Endothelial cell of umbilical vein (primary cell): ENCODE data around the gene SMOC1. TPM values are rescaled to one million over a fixed set of nuclear protein-coding genes. Genes with fewer than 3 reads are reported as not detected.
A peak's percentile ranks its signal among the peaks of the same experiment; 100 is the strongest.

Experiments used
- BruUV-seq: library from RNA; stranded (reverse); fragments of 400-500 nt; replicated peaks from 2 replicates; lab custom pipeline; 2021; lab: Mats Ljungman, UMichigan
- CTCF ChIA-PET: fragments of 300-600, 350-600 bp; sonication (Branson Sonifier 250); formaldehyde crosslinking; loops from one replicate; lab custom pipeline; 2021; ENCODE audit warnings: antibody characterized with exemption, inconsistent platforms; lab: Charles Lee
- POLR2A ChIA-PET: fragments of 300-600, 350-600 bp; sonication (Branson Sonifier 250); formaldehyde crosslinking; loops from one replicate; lab custom pipeline; 2021; ENCODE audit warnings: antibody characterized with exemption, inconsistent platforms; lab: Charles Lee
- DNase-seq: peaks from one replicate; pipeline ENCODE4 v3.0.0-alpha.2; 2011; ENCODE audit warnings: low read depth, low spot score
- FAIRE-seq: peaks from 2 replicates; lab custom pipeline; 2011; peaks lifted over from hg19 to GRCh38; lab: Jason Lieb, UNC
- H2AFZ ChIP-seq: 2 replicates; pipeline ENCODE4 v1.6.0; 2012; ENCODE audit warnings: low read depth, low read length, control low read depth, inconsistent platforms
- H3K27ac ChIP-seq: 2 replicates; pipeline ENCODE4 v1.5.1; 2011; ENCODE audit warnings: low read depth, mild to moderate bottlenecking, control low read depth, low read length, moderate library complexity; ENCODE audit not compliant: insufficient read depth
- H3K27me3 ChIP-seq, 2 experiments: 2 replicates each; pipeline versions ENCODE4 v1.6.0 to v1.6.1; 2011; ENCODE audit warnings: low read length in 2 of 2, mixed read lengths in 1 of 2; ENCODE audit not compliant: control insufficient read depth in 2 of 2, insufficient read depth in 2 of 2
- H3K36me3 ChIP-seq, 2 experiments: 2 replicates in 1 of 2; 3 replicates in 1 of 2; pipeline ENCODE4 v1.5.1; 2011; ENCODE audit warnings: low read length in 2 of 2, mild to moderate bottlenecking in 1 of 2, moderate library complexity in 1 of 2; ENCODE audit not compliant: control insufficient read depth in 2 of 2, insufficient read depth in 2 of 2; ENCODE audit errors: extremely low read depth in 1 of 2
- H3K4me1 ChIP-seq: 3 replicates; pipeline ENCODE4 v1.5.1; 2011; ENCODE audit warnings: mild to moderate bottlenecking, low read length; ENCODE audit not compliant: control insufficient read depth, insufficient read depth; ENCODE audit errors: extremely low read depth
- H3K4me2 ChIP-seq: 2 replicates; pipeline ENCODE4 v1.6.1; 2011; ENCODE audit warnings: low read length, control low read depth, mixed read lengths; ENCODE audit not compliant: insufficient read depth
- H3K4me3 ChIP-seq, 3 experiments: fragments of 200-600 bp in 1 of 3; sonication (generic), shearing (Covaris generic) in 1 of 3; replicated peaks in 1 of 3; 2 replicates each; pipeline ENCODE4 v1.5.1; 2011 to 2016; ENCODE audit warnings: control low read depth in 3 of 3, low read length in 3 of 3, mild to moderate bottlenecking in 2 of 3, inconsistent platforms in 1 of 3, low read depth in 1 of 3, moderate library complexity in 1 of 3; ENCODE audit not compliant: insufficient read depth in 1 of 3
- H3K79me2 ChIP-seq: 2 replicates; pipeline ENCODE4 v1.6.0; 2012; ENCODE audit warnings: low read length, inconsistent platforms; ENCODE audit not compliant: control insufficient read depth, insufficient read depth
- H3K9ac ChIP-seq: replicated peaks from 2 replicates; pipeline ENCODE3; 2011; ENCODE audit warnings: low read length, control low read depth; ENCODE audit not compliant: insufficient read depth; ENCODE audit errors: extremely low read depth
- H3K9me1 ChIP-seq: replicated peaks from 3 replicates; pipeline ENCODE4 v1.6.0; 2011; ENCODE audit warnings: mild to moderate bottlenecking, low read length; ENCODE audit not compliant: control insufficient read depth, insufficient read depth; ENCODE audit errors: extremely low read depth
- H3K9me3 ChIP-seq: replicated peaks from 2 replicates; pipeline ENCODE4 v1.5.1; 2012; ENCODE audit warnings: low read length, inconsistent platforms; ENCODE audit not compliant: control insufficient read depth, insufficient read depth
- H4K20me1 ChIP-seq: replicated peaks from 2 replicates; pipeline ENCODE3; 2011; ENCODE audit warnings: mild to moderate bottlenecking, low read length; ENCODE audit not compliant: control insufficient read depth, insufficient read depth; ENCODE audit errors: extremely low read depth
- EZH2 ChIP-seq: IDR thresholded peaks from 2 replicates; pipeline ENCODE4 v1.6.1; 2012; ENCODE audit warnings: borderline replicate concordance, low read depth, mild to moderate bottlenecking, moderate library complexity, low read length, inconsistent platforms; ENCODE audit not compliant: severe bottlenecking
- FOS ChIP-seq: IDR thresholded peaks from 2 replicates; pipeline ENCODE4 v1.6.1; 2011; ENCODE audit warnings: mild to moderate bottlenecking, low read length, moderate library complexity, borderline replicate concordance; ENCODE audit not compliant: insufficient read depth
- GATA2 ChIP-seq: IDR thresholded peaks from 2 replicates; pipeline ENCODE4 v1.7.0; 2011; ENCODE audit warnings: low read depth, mild to moderate bottlenecking, moderate library complexity, mixed read lengths, low read length; ENCODE audit not compliant: insufficient read length, insufficient read depth
- JUN ChIP-seq: IDR thresholded peaks from 2 replicates; pipeline ENCODE4 v1.6.1; 2011; ENCODE audit warnings: borderline replicate concordance, low read depth; ENCODE audit not compliant: insufficient read length, insufficient read depth
- MAX ChIP-seq: IDR thresholded peaks from 2 replicates; pipeline ENCODE4 v1.6.1; 2011; ENCODE audit not compliant: insufficient read depth, insufficient read length
- MYC ChIP-seq: IDR thresholded peaks from one replicate; pipeline ENCODE4 v1.6.1; 2011; ENCODE audit warnings: mild to moderate bottlenecking, low read depth, low read length
- POLR2A ChIP-seq: IDR thresholded peaks from 2 replicates; pipeline ENCODE4 v1.6.1; 2012; ENCODE audit warnings: low read depth, mild to moderate bottlenecking, control low read depth, low read length
- POLR2AphosphoS5 ChIP-seq: IDR thresholded peaks from 2 replicates; pipeline ENCODE4 v1.6.1; 2012; ENCODE audit warnings: low read depth, mild to moderate bottlenecking, control low read depth, low read length, moderate library complexity; ENCODE audit not compliant: insufficient read depth
- dilution Hi-C: fragments of 300-500 bp; cut with MboI; formaldehyde crosslinking; loops from one replicate; pipeline ENCODE4 v1.15.0; 2019; ENCODE audit warnings: low sequenced_read_pairs; ENCODE audit not compliant: extremely low pct_ligation_motif_present
- intact Hi-C: fragments of 100-400 bp; cut with micrococcal nuclease; formaldehyde crosslinking; loops from one replicate; pipeline ENCODE4 v1.10.0; 2022
- polyA plus RNA-seq, 4 experiments: library from polyadenylated mRNA; depleted of rRNA in 3 of 4; stranded (reverse) in 3 of 4; unstranded in 1 of 4; fragments of >200 nt; gene quantifications; 2 replicates each; pipeline versions ENCODE4 v1.2.1 to v1.2.3, GENCODE V29; 2011 to 2012; ENCODE audit warnings: missing spikeins in 1 of 4
- total RNA-seq: library from RNA; stranded (reverse); gene quantifications from 2 replicates; pipeline ENCODE4 v1.2.3, GENCODE V29; 2021
- TF ChIP-seq, protein P1 (sequence below), 2 donors: IDR thresholded peaks; 1 replicate in 1 of 2; 2 replicates in 1 of 2; pipeline ENCODE4 v1.5.1; 2011; ENCODE audit warnings: low read length in 2 of 2, mild to moderate bottlenecking in 2 of 2, moderate library complexity in 2 of 2, control low read depth in 1 of 2, inconsistent platforms in 1 of 2, low read depth in 1 of 2; ENCODE audit not compliant: insufficient read depth in 1 of 2; ENCODE audit errors: extremely low read depth in 1 of 2

The SMOC1 gene
- total and polyA plus RNA-seq, 2 donors (not counting 3 experiments of a cell fraction or from before 2014, with no cell fraction given) = 0.97 to 1.1 TPM

- FAIRE-seq (no peak), DNase-seq (peak; percentile 11)
- Histone ChIP-seq H3K9me1 (no peaks in the 10 kb centered on the region), H3K36me3 (no peaks in the 10 kb centered on the region), H3K27me3 (no peaks in the 10 kb centered on the region), H4K20me1 (no peaks in the 10 kb centered on the region), H3K79me2 (no peaks in the 10 kb centered on the region), H3K4me2 (no peak overlapping the region), H3K4me1 (no peaks in the 10 kb centered on the region), H2AFZ (no peak overlapping the region), H3K9ac (no peak overlapping the region), H3K27ac (no peak overlapping the region), H3K9me3 (no peaks in the 10 kb centered on the region), H3K4me3 (no peak overlapping the region)
- ChIA-PET CTCF (interaction anchor here (1.4 to 3.3 kb wide), 3 partner anchors 8 to 20 kb away, joined by 3 to 22 read pairs (median 5); no protein-coding TSS in a partner anchor), POLR2A (no interaction called here)
- dilution Hi-C loops (no loop called here), intact Hi-C loops (no loop called here)
- TF ChIP-seq POLR2A (no peak), MYC (no peak), FOS (no peak), GATA2 (no peak), POLR2AphosphoS5 (no peak), EZH2 (no peak), MAX (no peak), JUN (no peak)
- TF ChIP-seq, protein P1, sequence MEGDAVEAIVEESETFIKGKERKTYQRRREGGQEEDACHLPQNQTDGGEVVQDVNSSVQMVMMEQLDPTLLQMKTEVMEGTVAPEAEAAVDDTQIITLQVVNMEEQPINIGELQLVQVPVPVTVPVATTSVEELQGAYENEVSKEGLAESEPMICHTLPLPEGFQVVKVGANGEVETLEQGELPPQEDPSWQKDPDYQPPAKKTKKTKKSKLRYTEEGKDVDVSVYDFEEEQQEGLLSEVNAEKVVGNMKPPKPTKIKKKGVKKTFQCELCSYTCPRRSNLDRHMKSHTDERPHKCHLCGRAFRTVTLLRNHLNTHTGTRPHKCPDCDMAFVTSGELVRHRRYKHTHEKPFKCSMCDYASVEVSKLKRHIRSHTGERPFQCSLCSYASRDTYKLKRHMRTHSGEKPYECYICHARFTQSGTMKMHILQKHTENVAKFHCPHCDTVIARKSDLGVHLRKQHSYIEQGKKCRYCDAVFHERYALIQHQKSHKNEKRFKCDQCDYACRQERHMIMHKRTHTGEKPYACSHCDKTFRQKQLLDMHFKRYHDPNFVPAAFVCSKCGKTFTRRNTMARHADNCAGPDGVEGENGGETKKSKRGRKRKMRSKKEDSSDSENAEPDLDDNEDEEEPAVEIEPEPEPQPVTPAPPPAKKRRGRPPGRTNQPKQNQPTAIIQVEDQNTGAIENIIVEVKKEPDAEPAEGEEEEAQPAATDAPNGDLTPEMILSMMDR (IDR thresholded peaks at IDR 0.05; ENCODE audit: extremely low read depth in 1 of 2, insufficient read depth in 1 of 2, low read depth in 1 of 2, low read length in 2 of 2) = no peak
- BruUV-seq = no TSS peak
Observed at GRCh38 chr14:70008284-70009262, 129.4 kb downstream of the SMOC1 start.
